H1 (cell line): ENCODE data around the gene RBM45. TPM values are rescaled to one million over a fixed set of nuclear protein-coding genes. Genes with fewer than 3 reads are reported as not detected.

Experiments
- CTCF ChIA-PET: fragments of 300-600 bp; sonication (Branson Sonifier 250); formaldehyde crosslinking; loops from one replicate; lab custom pipeline; 2021; ENCODE audit not compliant: partially characterized antibody; lab: Charles Lee
- POLR2A ChIA-PET: fragments of 300-600 bp; sonication (Branson Sonifier 250); formaldehyde crosslinking; loops from one replicate; lab custom pipeline; 2021; ENCODE audit warnings: inconsistent platforms; ENCODE audit not compliant: partially characterized antibody; lab: Charles Lee
- DNase-seq, 2 experiments: peaks; one replicate each; pipeline versions ENCODE4 v3.0.0 to v3.0.0-alpha.2; 2010 to 2022; ENCODE audit warnings: low spot score in 2 of 2, low read depth in 1 of 2, mixed read lengths in 1 of 2
- FAIRE-seq: peaks from 2 replicates; lab custom pipeline; 2011; peaks lifted over from hg19 to GRCh38; lab: Jason Lieb, UNC
- H2AFZ ChIP-seq: 2 replicates; pipeline ENCODE4 v1.8.1; 2012; ENCODE audit warnings: low read length, inconsistent platforms
- H2AK5ac ChIP-seq: 2 replicates; pipeline ENCODE4 v1.6.1; 2013; ENCODE audit warnings: low read depth, low read length
- H2BK120ac ChIP-seq: replicated peaks from 2 replicates; pipeline ENCODE3; 2013; ENCODE audit warnings: low read depth, low read length, inconsistent platforms
- H2BK12ac ChIP-seq: 2 replicates; pipeline ENCODE4 v1.6.1; 2013; ENCODE audit warnings: low read depth, low read length
- H2BK15ac ChIP-seq: 2 replicates; pipeline ENCODE4 v1.6.1; 2013; ENCODE audit warnings: low read length
- H2BK20ac ChIP-seq: 2 replicates; pipeline ENCODE4 v1.6.1; 2013; ENCODE audit warnings: low read length
- H2BK5ac ChIP-seq: 2 replicates; pipeline ENCODE4 v1.6.1; 2013; ENCODE audit warnings: low read depth, low read length
- H3K14ac ChIP-seq: 2 replicates; pipeline ENCODE4 v1.6.1; 2013; ENCODE audit warnings: inconsistent platforms; ENCODE audit not compliant: insufficient read length
- H3K18ac ChIP-seq: 2 replicates; pipeline ENCODE4 v1.6.1; 2013; ENCODE audit warnings: low read length; ENCODE audit errors: extremely low read depth
- H3K23ac ChIP-seq: 2 replicates; pipeline ENCODE4 v1.6.1; 2013; ENCODE audit warnings: inconsistent platforms; ENCODE audit not compliant: insufficient read length
- H3K23me2 ChIP-seq: 2 replicates; pipeline ENCODE4 v1.6.1; 2013; ENCODE audit warnings: low read depth, low read length
- H3K27ac ChIP-seq: 2 replicates; pipeline ENCODE4 v1.6.1; 2011; ENCODE audit warnings: low read depth, low read length, inconsistent platforms
- H3K27me3 ChIP-seq, 4 experiments: replicated peaks in 1 of 4; 1 replicate in 1 of 4; 2 replicates in 3 of 4; pipeline versions ENCODE4 v1.6.1 to v1.8.1; 2011 to 2013; ENCODE audit warnings: low read length in 3 of 4, mild to moderate bottlenecking in 3 of 4, inconsistent platforms in 2 of 4, mixed read lengths in 2 of 4, moderate library complexity in 1 of 4; ENCODE audit not compliant: control insufficient read depth in 3 of 4, insufficient read depth in 3 of 4; ENCODE audit errors: extremely low read depth in 1 of 4
- H3K36me3 ChIP-seq, 4 experiments: 2 replicates each; pipeline versions ENCODE4 v1.6.1 to v1.8.1; 2011 to 2013; ENCODE audit warnings: mild to moderate bottlenecking in 4 of 4, low read length in 3 of 4, moderate library complexity in 2 of 4, control low read depth in 1 of 4, inconsistent platforms in 1 of 4; ENCODE audit not compliant: insufficient read depth in 4 of 4, control insufficient read depth in 2 of 4
- H3K4ac ChIP-seq: replicated peaks from 2 replicates; pipeline ENCODE3; 2013; ENCODE audit warnings: low read length, low read depth, mixed read lengths, inconsistent platforms; ENCODE audit not compliant: insufficient read length
- H3K4me1 ChIP-seq, 4 experiments: replicated peaks in 1 of 4; 1 replicate in 1 of 4; 2 replicates in 3 of 4; pipeline versions ENCODE4 v1.6.1 to v1.8.1; 2011 to 2013; ENCODE audit warnings: low read length in 3 of 4, inconsistent platforms in 2 of 4, mixed read lengths in 1 of 4; ENCODE audit not compliant: insufficient read depth in 4 of 4, control insufficient read depth in 3 of 4
- H3K4me2 ChIP-seq, 2 experiments: 2 replicates each; pipeline versions ENCODE4 v1.6.1 to v1.8.1; 2011 to 2013; ENCODE audit warnings: low read depth in 2 of 2, low read length in 2 of 2, control low read depth in 1 of 2, inconsistent platforms in 1 of 2, mild to moderate bottlenecking in 1 of 2; ENCODE audit not compliant: insufficient read depth in 1 of 2
- H3K4me3 ChIP-seq, 4 experiments: fragments of 200-600, 300-600 bp in 1 of 4; sonication (generic), shearing (Covaris generic), sonication (Bioruptor Twin) in 1 of 4; 2 replicates each; pipeline versions ENCODE4 v1.5.1 to v1.8.1; 2011 to 2016; ENCODE audit warnings: low read length in 4 of 4, low read depth in 3 of 4, control low read depth in 2 of 4, inconsistent platforms in 2 of 4, mild to moderate bottlenecking in 2 of 4, mixed read lengths in 1 of 4, moderate library complexity in 1 of 4; ENCODE audit not compliant: insufficient read depth in 2 of 4; ENCODE audit errors: extremely low read depth in 1 of 4
- H3K56ac ChIP-seq: replicated peaks from 2 replicates; pipeline ENCODE3; 2013; ENCODE audit warnings: low read depth, mild to moderate bottlenecking, mixed read lengths, low read length, inconsistent platforms; ENCODE audit not compliant: insufficient read length
- H3K79me1 ChIP-seq: 2 replicates; pipeline ENCODE4 v1.6.1; 2013; ENCODE audit warnings: low read depth, low read length, control low read depth
- H3K79me2 ChIP-seq, 2 experiments: 2 replicates each; pipeline versions ENCODE4 v1.6.1 to v1.8.1; 2012 to 2013; ENCODE audit warnings: low read length in 2 of 2, mild to moderate bottlenecking in 2 of 2, inconsistent platforms in 1 of 2; ENCODE audit not compliant: insufficient read depth in 2 of 2, control insufficient read depth in 1 of 2
- H3K9ac ChIP-seq, 4 experiments: replicated peaks in 1 of 4; 1 replicate in 1 of 4; 2 replicates in 3 of 4; pipeline versions ENCODE4 v1.6.1 to v1.8.1; 2011 to 2013; ENCODE audit warnings: low read depth in 3 of 4, low read length in 3 of 4, control low read depth in 2 of 4, mild to moderate bottlenecking in 2 of 4, moderate library complexity in 2 of 4, inconsistent platforms in 1 of 4; ENCODE audit errors: extremely low read depth in 1 of 4
- H3K9me3 ChIP-seq, 2 experiments: 2 replicates each; pipeline versions ENCODE4 v1.6.1 to v1.8.1; 2012 to 2013; ENCODE audit warnings: mild to moderate bottlenecking in 2 of 2, moderate library complexity in 2 of 2, control low read depth in 1 of 2, inconsistent platforms in 1 of 2, low read depth in 1 of 2, low read length in 1 of 2, mixed read lengths in 1 of 2; ENCODE audit not compliant: insufficient read depth in 2 of 2
- H4K20me1 ChIP-seq, 2 experiments: replicated peaks in 1 of 2; 2 replicates each; pipeline versions ENCODE3 to v1.8.1; 2011 to 2013; ENCODE audit warnings: inconsistent platforms in 2 of 2, low read length in 2 of 2, mild to moderate bottlenecking in 1 of 2; ENCODE audit not compliant: insufficient read depth in 2 of 2, control insufficient read depth in 1 of 2
- H4K5ac ChIP-seq: 2 replicates; pipeline ENCODE4 v1.6.1; 2013; ENCODE audit warnings: low read length, low read depth, mixed read lengths, inconsistent platforms; ENCODE audit not compliant: insufficient read length
- H4K8ac ChIP-seq: 2 replicates; pipeline ENCODE4 v1.8.0; 2013; ENCODE audit warnings: mild to moderate bottlenecking, moderate library complexity, low read length, inconsistent platforms; ENCODE audit not compliant: insufficient read depth; ENCODE audit errors: extremely low read depth
- H4K91ac ChIP-seq: replicated peaks from 2 replicates; pipeline ENCODE3; 2013; ENCODE audit warnings: low read length, mixed read lengths, inconsistent platforms; ENCODE audit not compliant: insufficient read length
- ASH2L ChIP-seq: fragments of 200-600, 300-600 bp; sonication (generic); IDR thresholded peaks from one replicate; pipeline ENCODE4 v1.7.1; 2017; ENCODE audit warnings: low read length
- CEBPB ChIP-seq: IDR thresholded peaks from 2 replicates; pipeline ENCODE4 v1.6.1; 2012; ENCODE audit warnings: low read depth, low read length
- CREB1 ChIP-seq: IDR thresholded peaks from 2 replicates; pipeline ENCODE4 v1.6.1; 2012; ENCODE audit warnings: inconsistent platforms
- CTCF ChIP-seq, 3 experiments: IDR thresholded peaks; 1 replicate in 2 of 3; 2 replicates in 1 of 3; pipeline versions ENCODE4 v1.5.1 to v1.6.1; 2011; ENCODE audit warnings: low read length in 3 of 3, mild to moderate bottlenecking in 3 of 3, inconsistent platforms in 2 of 3, low read depth in 1 of 3, moderate library complexity in 1 of 3; ENCODE audit not compliant: insufficient read depth in 1 of 3; ENCODE audit errors: control extremely low read depth in 1 of 3
- E2F6 ChIP-seq: IDR thresholded peaks from 2 replicates; pipeline ENCODE4 v1.6.1; 2012; ENCODE audit warnings: inconsistent platforms
- GTF2F1 ChIP-seq: IDR thresholded peaks from 2 replicates; pipeline ENCODE4 v1.6.1; 2012; ENCODE audit warnings: low read depth, low read length, improper control_type of control experiment, borderline replicate concordance
- HDAC6 ChIP-seq: IDR thresholded peaks from one replicate; pipeline ENCODE4 v1.7.1; 2012; ENCODE audit warnings: low read depth, mild to moderate bottlenecking, inconsistent platforms, low read length, moderate library complexity
- PHF8 ChIP-seq: fragments of 200-600 bp; sonication (generic); conservative IDR thresholded peaks from 2 replicates; pipeline ENCODE4 v1.7.1; 2012; ENCODE audit warnings: low read depth, mild to moderate bottlenecking, inconsistent platforms, low read length, moderate library complexity
- POLR2AphosphoS5 ChIP-seq: IDR thresholded peaks from 2 replicates; pipeline ENCODE4 v1.6.1; 2011; ENCODE audit warnings: low read depth, low read length
- RXRA ChIP-seq: IDR thresholded peaks from 2 replicates; pipeline ENCODE4 v1.6.1; 2011; ENCODE audit warnings: low read depth, mild to moderate bottlenecking, low read length, moderate library complexity; ENCODE audit not compliant: insufficient read depth
- SP4 ChIP-seq: IDR thresholded peaks from 2 replicates; pipeline ENCODE4 v1.6.1; 2012; ENCODE audit warnings: low read length, inconsistent platforms
- TAF7 ChIP-seq: optimal IDR thresholded peaks from 2 replicates; pipeline ENCODE3; 2011; ENCODE audit warnings: low read depth, mild to moderate bottlenecking, inconsistent platforms, low read length, moderate library complexity, borderline replicate concordance
- WGBS, 2 experiments: shearing (Covaris generic) in 1 of 2; methylation state at CpG; one replicate each; pipeline versions ENCODE4 v1.1.6 to v1.1.7; 2013 to 2015; ENCODE audit warnings: low lambda C conversion rate in 2 of 2, mixed read lengths in 2 of 2, inconsistent platforms in 1 of 2, low coverage in 1 of 2, missing lambda C conversion rate in 1 of 2; ENCODE audit not compliant: insufficient replicate concordance in 2 of 2, insufficient coverage in 1 of 2, insufficient read length in 1 of 2; ENCODE audit errors: extremely low coverage in 1 of 2, missing lambda C conversion rate in 1 of 2; 5-methylcytosine and 5-hydroxymethylcytosine counted together
- polyA plus RNA-seq, 7 experiments: library from polyadenylated mRNA; depleted of rRNA in 3 of 7; stranded (reverse) in 5 of 7; unstranded in 2 of 7; fragments of >200 nt in 5 of 7; fragments of 200-250 nt in 2 of 7; gene quantifications; 1 replicate in 5 of 7; 2 replicates in 1 of 7; 4 replicates in 1 of 7; pipeline versions ENCODE4 v1.2.1 to v1.2.3, GENCODE V29; 2011 to 2013; ENCODE audit warnings: missing spikeins in 2 of 7, mixed read lengths in 2 of 7
- total RNA-seq: library from RNA; stranded (reverse); fragmentation: NEBNext Ultra II Directional; extraction: Animal tissue kit (Norgen Biotek cat#: 25700); gene quantifications from 2 replicates; pipeline ENCODE4 v1.2.1, GENCODE V29; 2021

Gene RBM45
- total and polyA plus RNA-seq, 2 of the 8 experiments (the other 6 are each of a cell fraction or from before 2014, with no cell fraction given) = 4.7 to 10.4 TPM

GRCh38 chr2:178114462-178114861 lies 2.2 kb downstream of the RBM45 start:
- H2AFZ ChIP-seq = no peak overlapping the region
- no peak overlapping the region for H2BK12ac ChIP-seq
- H3K9ac ChIP-seq = no peak overlapping the region
- no peak overlapping the region for H2BK5ac ChIP-seq
- H3K4ac ChIP-seq = no peak overlapping the region
- no peak overlapping the region for H3K56ac ChIP-seq
- no peak for FAIRE-seq
- no peaks in the 10 kb centered on the region for H3K27me3 ChIP-seq
- no peak overlapping the region for H4K91ac ChIP-seq
- H2AK5ac ChIP-seq = no peak overlapping the region
- no peak overlapping the region for H3K14ac ChIP-seq
- H3K36me3 ChIP-seq = no peaks in the 10 kb centered on the region
- no peak overlapping the region for H3K4me3 ChIP-seq
- H3K18ac ChIP-seq = no peak overlapping the region
- H3K9me3 ChIP-seq = no peaks in the 10 kb centered on the region
- H4K5ac ChIP-seq = no peak overlapping the region
- WGBS, 2 experiments = 96% methylated on average over 2 of the region's 2 CpGs; no CpG with 5 or more reads in 1 of the 2 experiments
- no peak for DNase-seq
- H3K79me1 ChIP-seq = no peaks in the 10 kb centered on the region
- peaks cover 0 to 4% (median 0%) of the 10 kb centered on the region in 4 experiments; a peak in 1 of 7 replicates for H3K4me1 ChIP-seq
- ChIA-PET POLR2A (no interaction called here), CTCF (interaction anchor here (0.7 to 5.4 kb wide), 5 partner anchors 9 to 304 kb away, joined by 3 to 65 read pairs (median 3); no protein-coding TSS in a partner anchor)
- no peak overlapping the region for H3K27ac ChIP-seq
- no peak overlapping the region for H4K8ac ChIP-seq
- H2BK20ac ChIP-seq = no peak overlapping the region
- no peak overlapping the region for H2BK120ac ChIP-seq
- H3K23me2 ChIP-seq = peaks cover 8% of the 10 kb centered on the region; the same call in 1 of the 2 replicates
- no peak overlapping the region for H3K23ac ChIP-seq
- peaks cover 0 to 3% of the 10 kb centered on the region in 2 experiments; a peak in 1 of 4 replicates for H3K79me2 ChIP-seq
- no peak overlapping the region for H3K4me2 ChIP-seq
- no peak overlapping the region for H2BK15ac ChIP-seq
- no peaks in the 10 kb centered on the region for H4K20me1 ChIP-seq
- TF ChIP-seq SP4 (no peak), CREB1 (no peak), GTF2F1 (no peak), ASH2L (no peak), RXRA (no peak), POLR2AphosphoS5 (no peak), E2F6 (no peak), PHF8 (no peak), HDAC6 (no peak), CEBPB (no peak), TAF7 (no peak), CTCF (IDR thresholded peaks at IDR 0.05; ENCODE audit: control extremely low read depth in 1 of 3, insufficient read depth in 1 of 3, low read depth in 1 of 3, low read length in 3 of 3) (no peak)
